Stimulated activated CD8-positive, alpha-beta memory T cell treated with anti-CD3 and anti-CD28 coated beads, Interleukin-7, amount 100 ng/mL, for 48 hours (primary cell): ENCODE data around the gene TMEM92.

Experiments used
- DNase-seq, 2 donors: peaks; one replicate each; pipeline ENCODE4 v3.0.0-alpha.2; 2020; ENCODE audit warnings: low read depth in 1 of 2; ENCODE audit errors: extremely low read depth in 1 of 2

TMEM92 gene

DNA sequence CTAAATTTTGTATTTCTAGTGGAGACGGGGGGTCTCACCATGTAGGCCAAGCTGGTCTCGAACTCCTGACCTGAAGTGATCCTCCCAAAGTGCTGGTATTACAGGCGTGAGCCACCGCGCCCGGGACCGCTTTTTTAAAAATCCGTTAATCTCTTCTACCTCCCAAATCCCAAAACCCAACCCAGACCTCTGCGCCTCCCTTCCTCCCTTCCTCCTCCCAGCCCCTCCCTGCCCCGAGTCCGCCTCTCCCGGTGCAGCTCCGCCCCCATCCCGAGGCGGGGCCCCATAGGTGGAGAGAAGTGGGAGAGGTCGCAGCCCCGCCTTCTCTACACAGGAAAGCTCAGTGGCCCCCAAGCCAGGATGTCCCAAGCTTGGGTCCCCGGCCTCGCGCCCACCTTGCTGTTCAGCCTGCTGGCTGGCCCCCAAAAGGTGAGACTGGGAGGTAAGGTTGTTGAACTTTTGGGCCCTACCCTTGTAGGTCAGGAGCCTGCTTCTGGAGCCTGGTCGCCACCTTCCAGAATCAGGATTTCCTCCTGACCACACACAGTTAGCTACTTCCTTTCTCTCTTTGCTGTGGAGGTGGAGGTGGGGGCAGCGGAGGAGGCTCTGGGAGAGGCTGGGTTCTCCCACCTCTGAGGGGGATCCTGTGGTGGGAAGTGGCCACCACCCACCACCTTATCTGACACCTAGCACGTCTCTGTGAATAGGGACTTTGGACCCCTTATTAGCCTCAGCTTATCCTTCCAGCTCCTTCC lies at the start of gene TMEM92:
TSS of gene TMEM92 (plus strand) at position 325 of the 755 bp plus-strand sequence. CDS start at position 361, 36 bp downstream.
- no peak for DNase-seq

DNA sequence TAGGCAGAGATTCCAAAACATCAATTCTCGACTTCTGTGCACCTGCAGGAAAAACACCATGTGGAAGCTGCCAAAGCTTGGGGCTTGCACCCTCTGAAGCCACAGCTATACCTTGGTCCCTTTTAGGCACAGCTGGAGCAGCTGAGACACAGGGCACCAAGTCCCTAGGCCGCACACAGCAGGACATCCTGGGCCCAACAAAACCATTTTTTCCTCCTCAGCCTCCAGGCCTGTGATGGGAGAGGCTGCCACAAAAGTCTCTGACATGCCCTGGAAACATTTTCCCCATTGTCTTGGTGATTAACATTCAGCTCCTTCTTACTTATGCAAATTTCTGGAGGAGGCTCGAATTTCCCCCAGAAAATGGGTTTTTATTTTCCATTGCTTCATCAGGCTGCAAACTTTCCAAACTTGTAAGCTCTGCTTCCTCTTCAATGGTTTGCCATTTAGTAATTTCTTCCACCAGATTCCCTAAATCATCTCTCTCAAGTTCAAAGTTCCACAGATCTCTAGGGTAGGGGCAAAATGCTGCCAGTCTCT lies 48.5 kb upstream of the TMEM92 start:
- DNase-seq, result no peak

DNA sequence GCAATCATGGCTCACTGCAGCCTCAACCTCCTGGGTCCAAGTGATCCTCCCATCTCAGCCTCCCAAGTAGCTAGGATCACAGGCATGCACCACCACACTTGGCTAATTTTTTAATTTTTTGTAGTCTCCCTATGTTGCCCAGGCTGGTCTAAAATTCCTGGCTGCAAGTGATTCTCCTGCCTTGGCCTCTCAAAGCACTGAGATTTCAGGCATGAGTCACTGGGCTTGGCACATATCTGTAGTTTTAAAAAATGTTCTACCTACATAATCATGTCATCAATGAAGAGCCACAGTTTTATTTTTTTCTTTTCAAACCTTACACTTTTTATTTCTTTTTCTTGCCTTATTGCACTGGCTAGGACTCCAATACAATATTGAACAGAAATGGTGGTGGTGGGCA lies 39.7 kb upstream of the TMEM92 start:
- DNase-seq, result no peak

DNA sequence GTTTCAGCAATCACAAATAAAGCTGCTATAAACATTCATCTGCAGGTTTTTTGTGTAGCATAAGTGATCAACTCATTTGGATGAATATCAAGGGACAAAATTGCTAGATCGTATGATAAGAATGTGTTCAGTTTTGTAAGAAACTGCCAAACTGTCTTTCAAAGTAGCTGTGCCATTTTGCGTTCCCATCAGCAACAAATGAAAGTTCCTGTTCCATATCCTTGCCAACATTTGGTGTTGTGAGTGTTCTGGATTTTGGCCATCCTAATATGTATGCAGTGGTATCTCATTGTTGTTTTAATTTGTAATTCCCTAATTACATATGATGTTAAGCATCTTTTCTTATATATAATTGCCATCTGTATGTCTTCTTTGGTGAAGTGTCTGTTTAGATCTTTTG lies 36.4 kb upstream of the TMEM92 start:
- no peak for DNase-seq

DNA sequence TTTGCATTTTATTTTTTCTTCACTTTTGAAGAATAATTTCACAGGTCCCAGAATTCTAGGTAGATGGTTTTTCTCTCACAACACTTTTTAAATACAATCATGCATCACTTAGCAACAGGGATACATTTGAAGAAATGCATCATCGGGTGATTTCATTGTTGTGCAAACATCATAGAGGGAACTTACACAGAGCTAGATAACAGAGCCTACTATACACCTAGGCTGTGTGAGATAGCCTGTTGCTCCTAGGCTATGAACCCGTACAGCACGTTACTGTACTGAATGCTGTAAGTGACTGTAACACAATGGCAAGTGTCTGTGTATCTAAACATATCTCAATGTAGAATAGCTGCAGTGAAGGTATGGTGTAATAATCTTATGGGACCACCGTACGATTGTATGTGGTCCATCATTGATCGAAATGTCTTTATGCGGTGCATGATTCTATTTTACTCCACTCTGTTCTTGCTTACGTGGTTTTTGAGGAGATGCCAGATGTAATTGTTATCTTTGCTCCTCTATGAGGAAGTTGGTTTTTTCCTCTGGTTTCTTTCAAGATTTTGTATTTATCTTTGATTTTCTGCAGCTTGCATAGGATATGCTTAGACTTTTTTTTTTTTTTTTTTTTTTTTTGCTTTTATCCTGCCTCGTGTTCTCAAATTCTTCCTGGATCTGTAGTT lies 35.5 kb upstream of the TMEM92 start:
- no peak for DNase-seq

DNA sequence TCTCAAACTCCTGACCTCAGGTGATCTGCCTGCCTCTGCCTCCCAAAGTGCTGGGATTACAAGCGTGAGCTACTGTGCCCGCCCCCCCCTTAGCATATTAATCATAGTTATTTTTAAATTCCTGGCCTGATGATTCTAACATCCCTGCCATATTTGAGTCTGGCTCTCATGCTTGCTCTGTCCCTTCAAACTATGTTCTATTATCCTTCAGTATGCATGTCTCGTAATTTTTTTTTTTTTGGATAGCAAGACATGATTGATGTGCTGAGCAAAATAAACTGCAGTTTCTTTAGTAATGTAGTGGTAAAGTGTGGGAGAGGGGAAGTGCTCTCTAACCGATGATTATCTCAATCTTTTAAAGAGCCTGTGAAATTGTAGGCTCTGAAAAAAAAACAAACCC lies 34.3 kb upstream of the TMEM92 start:
- no peak for DNase-seq

DNA sequence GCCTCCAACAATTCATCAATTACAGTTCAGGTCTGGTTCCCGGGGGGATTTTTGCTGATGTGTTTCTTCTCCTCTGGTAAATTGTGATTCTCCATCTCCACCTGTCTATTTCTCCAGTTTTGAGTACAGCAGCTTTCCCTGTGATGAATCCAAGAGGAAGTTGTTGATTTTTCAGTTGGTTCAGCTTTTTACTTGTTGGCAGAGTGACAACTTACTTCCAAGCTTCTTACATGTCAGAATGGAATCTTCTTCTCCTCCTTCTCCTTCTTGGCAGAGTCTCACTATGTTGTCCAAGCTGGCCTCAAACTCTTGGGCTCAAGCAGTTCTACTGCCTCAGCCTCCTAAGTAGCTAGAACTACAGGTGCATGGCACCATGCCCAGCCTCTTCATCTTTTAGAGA lies 33.4 kb upstream of the TMEM92 start:
- no peak for DNase-seq

DNA sequence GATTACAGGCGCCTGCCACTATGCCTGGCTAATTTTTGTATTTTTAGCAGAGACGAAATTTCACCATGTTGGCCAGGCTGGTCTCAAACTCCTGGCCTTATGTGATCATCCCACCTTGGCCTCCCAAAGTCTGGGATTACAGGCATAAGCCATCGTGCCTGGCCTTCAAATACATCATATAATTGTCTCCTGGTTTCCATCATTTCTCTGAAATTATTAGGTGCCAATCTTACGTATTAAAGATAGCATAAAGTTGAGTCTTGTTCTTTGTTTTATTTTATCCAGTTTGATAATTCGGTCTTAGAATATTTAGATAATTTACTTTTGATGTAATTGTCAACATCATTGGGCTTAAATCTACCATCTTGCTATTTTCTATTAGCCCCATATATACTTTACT lies 32.8 kb upstream of the TMEM92 start:
- DNase-seq, result no peak

DNA sequence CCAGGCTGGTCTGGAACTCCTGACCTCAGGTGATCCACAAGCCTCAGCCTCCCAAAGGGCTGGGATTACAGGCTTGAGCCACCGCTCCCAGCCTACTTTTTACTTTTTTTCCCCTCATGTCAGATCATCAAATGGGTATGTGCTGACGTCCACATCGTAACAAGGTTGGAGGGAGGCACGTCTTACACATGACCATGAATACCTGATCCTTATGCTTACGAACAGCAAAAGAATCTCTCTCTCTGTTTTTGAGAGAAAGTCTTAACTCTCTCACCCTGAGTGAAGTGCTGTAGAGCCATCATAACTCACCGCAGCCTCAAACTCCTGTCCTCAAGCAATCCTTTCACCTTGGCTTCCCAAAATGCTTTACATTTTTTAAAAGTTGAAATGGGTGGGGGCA lies 29.5 kb upstream of the TMEM92 start:
- no peak for DNase-seq

DNA sequence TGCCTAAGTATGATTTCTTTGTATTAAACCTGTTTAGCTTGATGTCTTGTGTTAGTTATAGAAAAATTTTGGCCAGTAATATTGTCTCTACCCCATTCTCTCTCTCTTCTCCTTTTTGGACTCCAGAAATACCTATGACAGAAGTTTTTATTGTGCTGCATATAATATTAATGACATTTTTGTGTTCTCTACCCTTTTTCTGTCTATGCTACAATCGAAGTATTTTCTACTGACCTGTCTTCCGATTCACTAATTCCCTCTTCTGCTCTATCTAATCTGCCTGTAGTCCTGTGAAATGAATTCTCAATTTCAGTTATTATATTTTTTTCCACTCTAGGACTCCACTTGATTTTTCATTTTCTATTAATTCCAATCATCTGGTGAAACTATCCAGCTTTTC lies 26.0 kb upstream of the TMEM92 start:
- DNase-seq, result no peak

DNA sequence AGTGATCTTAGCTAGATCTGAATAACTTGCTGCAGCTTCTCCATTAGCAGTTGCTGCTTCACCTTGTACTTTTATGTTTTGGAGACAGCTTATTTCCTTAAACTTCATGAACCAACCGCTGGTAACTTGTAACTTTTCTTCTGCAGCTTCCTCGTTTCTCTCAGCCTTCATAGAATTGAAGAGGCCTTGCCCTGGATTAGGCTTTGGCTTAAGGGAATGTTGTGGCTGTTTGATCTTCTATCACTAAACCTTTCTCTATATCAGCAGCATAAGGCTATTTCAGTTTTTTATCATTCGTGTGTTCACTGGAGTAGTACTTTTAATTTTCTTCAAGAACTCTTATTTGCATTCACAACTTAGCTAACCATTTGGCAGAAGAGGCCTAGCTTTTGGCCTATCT lies 21.5 kb upstream of the TMEM92 start:
- DNase-seq, result no peak

DNA sequence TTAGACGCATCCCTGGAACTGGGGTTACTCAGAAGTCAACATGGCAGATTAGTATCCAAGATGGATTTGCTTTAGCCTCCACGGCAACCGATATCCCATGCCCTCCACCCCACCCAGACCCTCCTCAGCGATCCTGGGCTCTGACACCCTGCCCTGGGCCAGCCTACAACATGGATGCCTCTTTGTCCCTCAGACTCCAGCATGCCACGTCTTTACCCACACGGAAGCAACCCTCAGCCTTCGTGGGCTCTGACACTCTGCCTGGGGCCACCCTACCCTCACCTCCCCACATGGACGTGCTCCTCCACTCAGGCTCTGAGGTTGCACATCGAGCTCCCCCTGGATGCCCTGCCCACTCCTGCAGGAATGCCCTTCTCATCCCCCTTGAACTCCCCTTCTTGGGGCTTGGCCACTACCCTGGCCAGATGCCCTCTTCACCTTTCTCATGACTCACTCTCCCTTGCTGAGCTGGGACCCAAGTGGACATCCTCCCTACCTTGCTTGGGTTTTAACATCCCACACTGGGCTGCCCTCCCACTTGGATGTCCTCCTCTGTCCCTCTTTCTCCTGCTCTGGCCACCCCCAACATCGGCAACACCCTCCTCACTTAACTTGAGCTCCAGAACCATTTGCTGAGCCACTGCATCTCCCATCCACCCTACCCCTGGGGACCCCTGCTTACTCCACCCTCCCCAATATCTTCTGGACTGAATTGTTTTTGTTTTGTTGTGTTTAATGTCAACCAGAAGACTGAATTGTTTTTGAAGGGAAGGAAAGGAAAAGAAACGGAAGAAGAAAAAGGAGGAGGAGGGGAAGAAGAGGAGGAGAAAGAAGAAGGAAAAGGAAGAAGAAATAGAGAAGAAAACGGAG lies 18.3 kb upstream of the TMEM92 start:
- no peak for DNase-seq

DNA sequence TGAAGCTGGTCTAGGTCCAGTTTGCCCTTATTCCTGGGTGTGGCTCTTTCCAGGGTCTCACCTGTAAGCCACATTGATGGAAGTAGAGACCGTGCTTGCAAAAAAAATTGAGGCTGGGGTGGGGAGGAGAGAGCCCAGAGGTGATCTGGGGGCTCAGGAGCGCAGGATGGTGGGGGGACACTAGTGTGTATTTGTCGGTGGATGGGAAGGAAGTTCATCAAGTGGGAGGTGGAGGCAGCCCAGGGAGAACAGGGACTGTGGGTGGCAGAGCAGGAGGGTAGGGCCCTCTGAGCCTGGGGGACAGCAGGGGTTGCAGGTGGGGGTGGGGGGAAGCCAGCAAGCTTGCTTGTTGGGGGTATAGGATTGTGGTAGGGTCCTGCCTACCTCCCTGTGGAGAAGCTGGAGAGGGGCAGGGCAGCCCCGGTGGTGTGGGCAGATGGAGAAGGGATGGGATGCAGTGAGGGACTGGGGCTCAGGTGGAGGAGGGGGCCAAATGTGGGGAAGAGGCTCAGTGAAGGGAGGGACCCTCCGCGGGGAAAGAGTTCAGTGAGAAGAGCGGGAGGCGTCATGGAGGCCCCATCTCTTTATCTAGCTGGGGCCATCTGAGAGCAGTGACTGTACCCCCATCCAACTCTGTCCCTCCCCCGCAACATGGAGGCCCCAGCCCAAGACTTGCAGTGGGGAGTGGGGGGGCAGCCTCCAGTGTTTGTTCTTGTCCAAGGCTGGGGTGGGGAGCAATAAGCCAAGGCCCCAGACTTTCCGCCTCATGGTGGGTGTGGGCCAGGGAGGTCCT lies 17.2 kb upstream of the TMEM92 start:
- DNase-seq, result no peak

DNA sequence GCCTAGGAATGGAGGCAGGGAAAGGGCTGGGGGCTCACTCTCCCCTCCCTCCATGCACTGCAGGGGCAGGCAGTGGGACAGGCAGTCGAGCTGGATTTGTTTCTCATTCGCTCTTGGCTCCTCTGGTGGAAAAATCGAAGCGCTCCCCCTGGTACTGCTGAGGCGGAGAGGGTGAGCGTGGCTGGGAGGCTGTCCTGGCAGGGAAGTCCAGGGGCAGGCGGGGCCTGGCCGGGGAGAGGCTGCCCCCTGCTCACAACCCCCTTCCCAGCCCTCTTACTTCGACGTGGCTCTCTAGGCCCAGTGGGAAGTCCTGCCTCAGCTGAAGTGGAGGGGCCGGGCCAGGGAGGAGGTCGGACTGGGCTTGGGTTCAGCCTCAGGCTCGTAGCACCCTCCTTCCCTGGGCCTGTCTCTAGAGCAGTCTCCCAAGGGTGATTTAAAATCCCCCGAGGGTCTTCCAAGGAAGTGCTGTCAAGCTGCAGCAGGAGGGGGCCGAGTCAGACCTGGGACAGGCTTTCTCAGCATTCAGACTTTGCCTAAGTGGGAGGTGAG lies 16.5 kb upstream of the TMEM92 start:
- no peak for DNase-seq

DNA sequence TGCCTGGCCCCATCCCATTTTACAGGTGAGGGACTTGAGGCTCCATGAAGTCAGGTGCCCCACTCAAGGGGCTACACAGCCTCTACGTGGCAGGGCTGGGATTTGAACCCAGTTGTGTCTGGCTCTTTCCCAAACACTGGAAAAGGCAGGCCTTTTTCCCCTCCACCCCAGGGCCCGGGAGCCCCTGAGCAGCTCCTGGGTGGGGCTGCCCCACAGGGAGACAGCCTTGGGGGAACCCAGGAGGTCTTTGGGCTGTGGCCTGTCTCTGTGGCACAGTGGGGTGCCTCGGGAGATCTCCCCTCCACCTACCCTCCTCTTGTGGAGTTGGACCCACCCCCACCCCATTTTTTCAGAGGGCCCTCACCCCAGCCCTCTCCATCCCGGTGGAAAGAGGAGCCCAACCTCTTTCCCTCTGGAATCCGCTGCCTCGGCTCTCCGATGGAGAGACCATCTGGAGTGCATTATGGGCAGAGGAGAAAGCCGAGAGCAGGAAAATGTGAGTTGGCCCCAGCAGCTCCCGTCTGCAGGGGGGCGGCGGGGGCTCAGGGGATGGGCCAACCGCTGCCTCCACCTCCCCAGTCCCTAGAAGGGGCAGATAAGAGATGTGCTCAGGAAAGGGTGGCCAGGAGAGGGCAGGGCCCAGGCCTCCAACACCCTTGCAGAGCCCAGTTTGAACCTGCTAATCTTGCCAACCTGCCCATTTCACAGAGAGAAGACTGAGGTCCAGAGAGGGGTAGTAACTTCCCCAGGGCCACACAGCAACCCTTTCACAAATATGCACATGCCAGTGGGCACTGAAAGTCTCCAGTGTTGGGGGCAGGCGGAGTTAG lies 15.4 kb upstream of the TMEM92 start:
- no peak for DNase-seq

DNA sequence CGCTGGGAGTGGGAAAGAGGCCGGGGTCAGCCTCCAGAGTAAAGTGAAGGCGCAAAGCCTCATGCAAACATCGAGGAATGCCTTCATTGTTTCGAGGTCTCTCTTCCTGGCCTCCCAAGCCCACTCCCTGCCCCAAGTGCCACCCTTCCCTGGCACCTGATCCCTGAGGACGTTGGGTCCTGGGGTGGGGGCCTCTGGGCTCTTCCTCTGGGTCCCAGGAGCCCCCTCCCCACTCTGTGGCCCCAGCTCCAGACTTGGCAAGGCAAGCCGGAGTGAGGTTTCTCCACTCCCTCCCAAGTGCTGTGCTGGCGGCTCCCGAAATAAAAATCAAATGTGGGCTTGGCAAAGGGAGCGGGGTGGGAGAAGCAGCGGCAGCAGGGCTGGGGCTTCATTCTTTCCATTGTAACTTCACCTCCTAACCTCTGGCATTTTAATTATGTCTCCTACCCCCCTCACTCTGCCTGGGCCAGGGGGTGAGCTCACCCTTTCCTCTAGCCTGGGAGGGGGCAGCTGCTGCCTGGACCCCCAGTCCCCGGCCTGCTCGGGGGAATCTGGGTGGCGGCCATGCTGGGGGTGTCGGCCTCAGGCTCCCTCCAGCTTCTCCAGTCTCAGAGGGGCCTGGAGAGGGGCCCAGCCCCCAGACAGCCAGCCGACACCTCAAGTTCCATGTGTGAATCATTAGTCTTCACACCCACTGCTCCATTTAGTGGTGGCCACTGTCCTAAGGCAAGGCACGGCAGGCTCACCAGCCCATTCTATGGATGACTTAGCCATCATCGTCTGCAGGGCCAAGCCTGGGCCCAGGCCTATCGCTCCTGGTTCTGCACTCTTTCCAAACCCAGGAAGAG lies 14.6 kb upstream of the TMEM92 start:
- no peak for DNase-seq

DNA sequence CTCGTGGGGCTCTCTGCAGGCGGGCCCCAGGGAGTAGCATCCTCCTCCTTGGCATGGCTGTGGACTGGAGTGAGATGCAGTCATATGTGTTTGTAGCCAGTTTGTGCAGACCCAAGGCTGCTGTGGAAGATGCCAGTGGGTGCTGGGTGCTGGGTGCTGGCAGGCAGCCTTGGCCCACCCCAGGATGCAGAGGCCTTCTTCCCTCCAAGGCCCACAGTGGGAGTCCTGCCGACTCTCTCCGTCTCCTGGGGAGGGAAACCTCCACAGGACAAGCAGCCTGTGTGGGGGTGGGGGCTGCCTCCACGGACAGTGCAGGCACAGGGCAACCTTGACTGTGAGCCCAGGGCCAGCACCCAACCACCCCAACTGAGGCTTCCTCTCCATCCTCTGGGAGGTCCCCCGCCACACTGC lies 13.8 kb upstream of the TMEM92 start:
- no peak for DNase-seq

DNA sequence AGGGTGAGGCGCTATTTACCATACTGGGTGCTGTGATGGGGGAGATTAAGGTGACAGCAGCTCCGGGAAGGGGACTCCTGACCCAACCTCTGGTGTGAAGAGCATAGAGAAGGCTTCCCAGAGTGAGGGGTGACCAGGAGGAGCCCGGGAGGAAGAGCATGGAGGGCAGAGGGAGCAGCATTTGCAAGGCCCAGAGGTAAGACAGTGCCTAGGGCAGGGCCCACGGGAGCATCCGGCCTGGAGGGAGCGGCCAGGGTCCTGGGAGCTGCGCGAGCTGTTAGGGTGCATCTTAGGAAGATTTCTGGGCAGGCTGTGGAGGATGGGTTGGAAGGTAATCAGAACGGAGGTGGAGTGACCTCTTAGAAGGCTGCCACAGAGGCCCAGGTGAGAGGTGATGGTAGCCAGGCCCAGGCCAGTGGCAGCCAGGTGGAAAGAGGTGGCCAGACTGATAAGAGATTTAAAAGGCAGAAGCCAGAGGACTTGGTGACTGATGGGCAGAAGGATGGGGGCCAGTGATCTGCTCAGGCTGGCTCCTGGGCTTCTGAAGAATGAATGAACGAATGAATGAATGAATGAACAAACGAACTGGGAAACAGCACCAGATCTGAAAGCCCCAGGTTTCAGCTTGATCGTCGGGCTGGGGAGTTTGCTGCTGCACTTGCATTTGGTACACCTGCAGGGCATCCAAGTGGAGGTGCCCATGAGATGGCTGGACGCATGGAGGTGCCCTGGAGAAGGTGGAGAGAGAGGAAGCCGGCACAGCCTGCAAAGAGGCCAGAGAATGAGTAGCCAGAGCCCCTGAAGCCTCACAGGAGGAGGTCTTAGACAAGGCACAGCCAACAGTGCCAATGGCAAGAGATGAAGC lies 13.0 kb upstream of the TMEM92 start:
- DNase-seq, result no peak
